Fibroblast of skin of left biceps (primary cell): ENCODE measurements around the gene PRKG1.

Experiments
- DNase-seq, 2 experiments: peaks; one replicate each; pipeline ENCODE4 v3.0.0-alpha.2; 2013; ENCODE audit warnings: low read depth in 2 of 2

PRKG1 gene

GRCh38 chr10:51074238-51075028 lies at the start of gene PRKG1:
Gene PRKG1 (plus strand): TSS chr10:51074487.
- peak; percentile 49 to 50 for DNase-seq

- DNase-seq = no peak
Observed at GRCh38 chr10:51028420-51028819, 45.9 kb upstream of the PRKG1 start.

GRCh38 chr10:51029172-51029641 lies 45.1 kb upstream of the PRKG1 start:
- DNase-seq = peak in 1 of 2 experiments; percentile 13

GRCh38 chr10:51030480-51030879 lies 43.8 kb upstream of the PRKG1 start:
- no peak for DNase-seq

GRCh38 chr10:51031950-51032349 lies 42.3 kb upstream of the PRKG1 start:
- no peak for DNase-seq

GRCh38 chr10:51034769-51035168 lies 39.5 kb upstream of the PRKG1 start:
- DNase-seq = no peak

GRCh38 chr10:51035344-51035743 lies 38.9 kb upstream of the PRKG1 start:
- no peak for DNase-seq

GRCh38 chr10:51045871-51046270 lies 28.4 kb upstream of the PRKG1 start:
- no peak for DNase-seq

- no peak for DNase-seq
Observed at GRCh38 chr10:51046654-51047053, 27.6 kb upstream of the PRKG1 start.

GRCh38 chr10:51047857-51048256 lies 26.4 kb upstream of the PRKG1 start:
- DNase-seq = no peak

- no peak for DNase-seq
Observed at GRCh38 chr10:51048792-51049191, 25.5 kb upstream of the PRKG1 start.

- DNase-seq = no peak
Observed at GRCh38 chr10:51052163-51052562, 22.1 kb upstream of the PRKG1 start.

GRCh38 chr10:51057925-51058324 lies 16.4 kb upstream of the PRKG1 start:
- no peak for DNase-seq

GRCh38 chr10:51063166-51063565 lies 11.1 kb upstream of the PRKG1 start:
- no peak for DNase-seq

GRCh38 chr10:51063659-51064535 lies 10.4 kb upstream of the PRKG1 start:
- peak; percentile 25 to 41 for DNase-seq

- DNase-seq = no peak
Observed at GRCh38 chr10:51066231-51066630, 8.1 kb upstream of the PRKG1 start.

GRCh38 chr10:51072210-51072609 lies 2.1 kb upstream of the PRKG1 start:
- DNase-seq = no peak

- no peak for DNase-seq
Observed at GRCh38 chr10:51072921-51073434, 1.3 kb upstream of the PRKG1 start.

GRCh38 chr10:51073453-51074237 lies 642 bp upstream of the PRKG1 start:
- no peak for DNase-seq

GRCh38 chr10:51075043-51075872 lies 971 bp downstream of the PRKG1 start:
- no peak for DNase-seq

- no peak for DNase-seq
Observed at GRCh38 chr10:51075873-51076229, 1.6 kb downstream of the PRKG1 start.
